SK-N-SH treated with all-trans-retinoic acid at 6 μM for 48 hours (cell line): ENCODE measurements around the gene GREM1.

Source experiments
- BACH2 ChIP-seq: fragments of 250-450 bp; sonication (Bioruptor Pico); IDR thresholded peaks from 2 replicates; pipeline ENCODE4 v1.9.0; 2021; ENCODE audit warnings: mild to moderate bottlenecking, borderline replicate concordance
- CSDC2 ChIP-seq: fragments of 250-450 bp; sonication (Bioruptor Pico); IDR thresholded peaks from 2 replicates; pipeline ENCODE4 v1.5.0; 2020; ENCODE audit warnings: mild to moderate bottlenecking, moderate library complexity
- OSR1 ChIP-seq: fragments of 250-450 bp; sonication (Bioruptor Pico); IDR thresholded peaks from 2 replicates; pipeline ENCODE4 v1.8.0; 2022; ENCODE audit warnings: moderate library complexity, mild to moderate bottlenecking, inconsistent platforms
- RARB ChIP-seq: fragments of 250-450 bp; sonication (Bioruptor Pico); IDR thresholded peaks from 2 replicates; pipeline ENCODE4 v1.8.0; 2021; ENCODE audit warnings: mild to moderate bottlenecking, moderate library complexity
- ZC3H10 ChIP-seq: fragments of 250-450 bp; sonication (Bioruptor Pico); IDR thresholded peaks from 2 replicates; pipeline ENCODE4 v1.5.1; 2021; ENCODE audit warnings: mild to moderate bottlenecking, moderate library complexity
- ZFP3 ChIP-seq: fragments of 250-450 bp; sonication (Bioruptor Pico); IDR thresholded peaks from 2 replicates; pipeline ENCODE4 v1.5.0; 2020; ENCODE audit warnings: mild to moderate bottlenecking, moderate library complexity
- ZFP30 ChIP-seq: fragments of 450-650 bp; formaldehyde crosslinking; IDR thresholded peaks from 2 replicates; pipeline ENCODE4 v1.5.0; 2022; ENCODE audit warnings: mild to moderate bottlenecking, moderate library complexity
- ZNF565 ChIP-seq: fragments of 450-650 bp; formaldehyde crosslinking; conservative IDR thresholded peaks from 2 replicates; pipeline ENCODE4 v1.5.0; 2020; ENCODE audit warnings: low read depth, mild to moderate bottlenecking, moderate library complexity
- TF ChIP-seq, protein P1 (sequence below): fragments of 250-450 bp; sonication (Bioruptor Pico); IDR thresholded peaks from 2 replicates; pipeline ENCODE4 v1.8.0; 2020; ENCODE audit warnings: mild to moderate bottlenecking, moderate library complexity, borderline replicate concordance
- TF ChIP-seq, protein P2 (sequence below): fragments of 250-450 bp; sonication (Bioruptor Pico); IDR thresholded peaks from 2 replicates; pipeline ENCODE4 v1.5.1; 2020; ENCODE audit warnings: low read depth, mild to moderate bottlenecking, moderate library complexity
- TF ChIP-seq, protein P3 (sequence below): fragments of 250-450 bp; sonication (Bioruptor Pico); IDR thresholded peaks from 2 replicates; pipeline ENCODE4 v1.5.0; 2020; ENCODE audit warnings: mild to moderate bottlenecking, moderate library complexity

DNA sequence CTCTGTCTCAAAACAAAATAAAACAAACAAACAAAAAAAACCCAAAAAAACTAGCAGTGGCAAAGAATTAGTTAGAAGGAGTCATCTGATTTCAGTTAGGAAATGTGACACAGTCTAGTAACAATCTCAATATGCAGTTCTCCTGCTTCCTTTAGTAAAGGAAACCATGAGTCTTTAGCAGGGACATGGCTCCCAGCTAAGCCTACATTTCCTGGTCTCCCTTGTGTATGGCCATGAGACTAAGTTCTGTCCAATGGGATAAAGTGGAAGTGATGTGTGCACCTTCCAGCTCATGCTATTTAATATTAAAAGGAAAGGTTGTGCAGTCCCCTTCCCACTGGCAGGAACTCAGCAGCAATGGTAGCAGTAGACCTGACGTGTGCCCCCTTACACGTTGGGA lies 74.6 kb downstream of the GREM1 start:
- no peak for TF ChIP-seq ZC3H10
- no peak for TF ChIP-seq ZFP30 (CRISPR knock-in tag)
- TF ChIP-seq, protein P1, sequence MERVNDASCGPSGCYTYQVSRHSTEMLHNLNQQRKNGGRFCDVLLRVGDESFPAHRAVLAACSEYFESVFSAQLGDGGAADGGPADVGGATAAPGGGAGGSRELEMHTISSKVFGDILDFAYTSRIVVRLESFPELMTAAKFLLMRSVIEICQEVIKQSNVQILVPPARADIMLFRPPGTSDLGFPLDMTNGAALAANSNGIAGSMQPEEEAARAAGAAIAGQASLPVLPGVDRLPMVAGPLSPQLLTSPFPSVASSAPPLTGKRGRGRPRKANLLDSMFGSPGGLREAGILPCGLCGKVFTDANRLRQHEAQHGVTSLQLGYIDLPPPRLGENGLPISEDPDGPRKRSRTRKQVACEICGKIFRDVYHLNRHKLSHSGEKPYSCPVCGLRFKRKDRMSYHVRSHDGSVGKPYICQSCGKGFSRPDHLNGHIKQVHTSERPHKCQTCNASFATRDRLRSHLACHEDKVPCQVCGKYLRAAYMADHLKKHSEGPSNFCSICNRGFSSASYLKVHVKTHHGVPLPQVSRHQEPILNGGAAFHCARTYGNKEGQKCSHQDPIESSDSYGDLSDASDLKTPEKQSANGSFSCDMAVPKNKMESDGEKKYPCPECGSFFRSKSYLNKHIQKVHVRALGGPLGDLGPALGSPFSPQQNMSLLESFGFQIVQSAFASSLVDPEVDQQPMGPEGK (CRISPR knock-in tag): no peak
- TF ChIP-seq CSDC2 (CRISPR knock-in tag): no peak
- TF ChIP-seq OSR1: no peak
- no peak for TF ChIP-seq ZFP3 (CRISPR knock-in tag)
- TF ChIP-seq, protein P2, sequence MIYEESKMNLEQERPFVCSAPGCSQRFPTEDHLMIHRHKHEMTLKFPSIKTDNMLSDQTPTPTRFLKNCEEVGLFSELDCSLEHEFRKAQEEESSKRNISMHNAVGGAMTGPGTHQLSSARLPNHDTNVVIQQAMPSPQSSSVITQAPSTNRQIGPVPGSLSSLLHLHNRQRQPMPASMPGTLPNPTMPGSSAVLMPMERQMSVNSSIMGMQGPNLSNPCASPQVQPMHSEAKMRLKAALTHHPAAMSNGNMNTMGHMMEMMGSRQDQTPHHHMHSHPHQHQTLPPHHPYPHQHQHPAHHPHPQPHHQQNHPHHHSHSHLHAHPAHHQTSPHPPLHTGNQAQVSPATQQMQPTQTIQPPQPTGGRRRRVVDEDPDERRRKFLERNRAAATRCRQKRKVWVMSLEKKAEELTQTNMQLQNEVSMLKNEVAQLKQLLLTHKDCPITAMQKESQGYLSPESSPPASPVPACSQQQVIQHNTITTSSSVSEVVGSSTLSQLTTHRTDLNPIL (CRISPR knock-in tag): no peak
- no peak for TF ChIP-seq BACH2 (CRISPR knock-in tag)
- TF ChIP-seq, protein P3, sequence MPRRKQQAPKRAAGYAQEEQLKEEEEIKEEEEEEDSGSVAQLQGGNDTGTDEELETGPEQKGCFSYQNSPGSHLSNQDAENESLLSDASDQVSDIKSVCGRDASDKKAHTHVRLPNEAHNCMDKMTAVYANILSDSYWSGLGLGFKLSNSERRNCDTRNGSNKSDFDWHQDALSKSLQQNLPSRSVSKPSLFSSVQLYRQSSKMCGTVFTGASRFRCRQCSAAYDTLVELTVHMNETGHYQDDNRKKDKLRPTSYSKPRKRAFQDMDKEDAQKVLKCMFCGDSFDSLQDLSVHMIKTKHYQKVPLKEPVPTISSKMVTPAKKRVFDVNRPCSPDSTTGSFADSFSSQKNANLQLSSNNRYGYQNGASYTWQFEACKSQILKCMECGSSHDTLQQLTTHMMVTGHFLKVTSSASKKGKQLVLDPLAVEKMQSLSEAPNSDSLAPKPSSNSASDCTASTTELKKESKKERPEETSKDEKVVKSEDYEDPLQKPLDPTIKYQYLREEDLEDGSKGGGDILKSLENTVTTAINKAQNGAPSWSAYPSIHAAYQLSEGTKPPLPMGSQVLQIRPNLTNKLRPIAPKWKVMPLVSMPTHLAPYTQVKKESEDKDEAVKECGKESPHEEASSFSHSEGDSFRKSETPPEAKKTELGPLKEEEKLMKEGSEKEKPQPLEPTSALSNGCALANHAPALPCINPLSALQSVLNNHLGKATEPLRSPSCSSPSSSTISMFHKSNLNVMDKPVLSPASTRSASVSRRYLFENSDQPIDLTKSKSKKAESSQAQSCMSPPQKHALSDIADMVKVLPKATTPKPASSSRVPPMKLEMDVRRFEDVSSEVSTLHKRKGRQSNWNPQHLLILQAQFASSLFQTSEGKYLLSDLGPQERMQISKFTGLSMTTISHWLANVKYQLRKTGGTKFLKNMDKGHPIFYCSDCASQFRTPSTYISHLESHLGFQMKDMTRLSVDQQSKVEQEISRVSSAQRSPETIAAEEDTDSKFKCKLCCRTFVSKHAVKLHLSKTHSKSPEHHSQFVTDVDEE (CRISPR knock-in tag): no peak
- no peak for TF ChIP-seq RARB
- TF ChIP-seq ZNF565 (CRISPR knock-in tag): no peak
